ENCODE measurements around the gene SUCLA2. TPM values are rescaled to one million over a fixed set of nuclear protein-coding genes. Genes with fewer than 3 reads are reported as not detected.

SUCLA2 gene
- total RNA-seq = 38.7 and 41.6 TPM in 2 replicates
- long read RNA-seq, transcript SUCLA2-218 (11 exons, 2,321 nt) = minor isoform, 10 of 663 reads
- long read RNA-seq, transcript SUCLA2-219 (11 exons, 2,111 nt) = major isoform, 593 of 663 reads
- long read RNA-seq, transcript SUCLA2-206 (4 exons, 1,445 nt) = minor isoform, 10 of 663 reads
- long read RNA-seq, partial matches to known transcripts = 14 of 663 reads
- long read RNA-seq, other reads (novel, unspliced or antisense) = 36 of 663 reads

GRCh38 chr13:48001114-48001881 is at the start of gene SUCLA2:
Gene SUCLA2, minus strand, starts transcription at chr13:48001273. Its CDS starts 4 bp downstream, at chr13:48001269.
- Mint-ChIP-seq H3K27ac (ENCODE audit: unreplicated experiment) (peak within 1 kb of the TSS; percentile 76), H3K4me1 (ENCODE audit: unreplicated experiment) (peaks cover 26% of the 10 kb centered on the region), H3K9me3 (ENCODE audit: unreplicated experiment) (no peaks in the 10 kb centered on the region), H3K27me3 (ENCODE audit: unreplicated experiment) (no peaks in the 10 kb centered on the region), H3K36me3 (ENCODE audit: unreplicated experiment) (peaks cover 3% of the 10 kb centered on the region), H3K4me3 (ENCODE audit: unreplicated experiment) (peak within 1 kb of the TSS; percentile 96)
- TF ChIP-seq, protein P1, sequence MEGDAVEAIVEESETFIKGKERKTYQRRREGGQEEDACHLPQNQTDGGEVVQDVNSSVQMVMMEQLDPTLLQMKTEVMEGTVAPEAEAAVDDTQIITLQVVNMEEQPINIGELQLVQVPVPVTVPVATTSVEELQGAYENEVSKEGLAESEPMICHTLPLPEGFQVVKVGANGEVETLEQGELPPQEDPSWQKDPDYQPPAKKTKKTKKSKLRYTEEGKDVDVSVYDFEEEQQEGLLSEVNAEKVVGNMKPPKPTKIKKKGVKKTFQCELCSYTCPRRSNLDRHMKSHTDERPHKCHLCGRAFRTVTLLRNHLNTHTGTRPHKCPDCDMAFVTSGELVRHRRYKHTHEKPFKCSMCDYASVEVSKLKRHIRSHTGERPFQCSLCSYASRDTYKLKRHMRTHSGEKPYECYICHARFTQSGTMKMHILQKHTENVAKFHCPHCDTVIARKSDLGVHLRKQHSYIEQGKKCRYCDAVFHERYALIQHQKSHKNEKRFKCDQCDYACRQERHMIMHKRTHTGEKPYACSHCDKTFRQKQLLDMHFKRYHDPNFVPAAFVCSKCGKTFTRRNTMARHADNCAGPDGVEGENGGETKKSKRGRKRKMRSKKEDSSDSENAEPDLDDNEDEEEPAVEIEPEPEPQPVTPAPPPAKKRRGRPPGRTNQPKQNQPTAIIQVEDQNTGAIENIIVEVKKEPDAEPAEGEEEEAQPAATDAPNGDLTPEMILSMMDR (IDR thresholded peaks at IDR 0.05) = no peak
- peak; percentile 97 for DNase-seq (ENCODE audit: extremely low spot score, unreplicated experiment)

DNA sequence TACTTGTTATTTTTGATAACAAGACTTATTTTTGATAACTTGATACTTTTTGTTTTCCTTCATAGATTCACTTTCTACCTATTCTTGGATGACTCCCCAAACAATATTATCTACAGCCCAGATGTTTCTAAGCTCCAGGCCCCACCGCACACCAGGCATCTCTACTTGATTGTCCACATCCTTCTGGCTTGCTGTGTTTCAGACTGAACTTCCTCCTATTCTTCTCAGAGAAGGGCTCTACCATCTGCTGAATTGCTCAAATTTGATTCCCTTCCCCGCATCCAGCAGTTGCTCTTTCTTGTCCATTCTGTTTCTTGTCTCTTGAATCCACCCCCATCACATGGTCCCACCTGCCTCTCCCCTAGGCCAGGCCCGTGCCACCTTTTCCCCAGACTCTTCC is 49.5 kb upstream of the SUCLA2 start:
- no peak for DNase-seq (ENCODE audit: extremely low spot score, unreplicated experiment)
- H3K4me1 Mint-ChIP-seq (ENCODE audit: unreplicated experiment) = no peaks in the 10 kb centered on the region
- H3K36me3 Mint-ChIP-seq (ENCODE audit: unreplicated experiment) = peaks cover 24% of the 10 kb centered on the region
- H3K27me3 Mint-ChIP-seq (ENCODE audit: unreplicated experiment) = no peaks in the 10 kb centered on the region
- H3K9me3 Mint-ChIP-seq (ENCODE audit: unreplicated experiment) = no peaks in the 10 kb centered on the region
- TF ChIP-seq, protein P1 (IDR thresholded peaks at IDR 0.05) = no peak
- no peak overlapping the region for H3K4me3 Mint-ChIP-seq (ENCODE audit: unreplicated experiment)
- H3K27ac Mint-ChIP-seq (ENCODE audit: unreplicated experiment) = no peak overlapping the region

GRCh38 chr13:48043789-48044503 is 42.9 kb upstream of the SUCLA2 start:
- Mint-ChIP-seq H3K4me1 (ENCODE audit: unreplicated experiment) (peaks cover 14% of the 10 kb centered on the region), H3K9me3 (ENCODE audit: unreplicated experiment) (no peaks in the 10 kb centered on the region), H3K4me3 (ENCODE audit: unreplicated experiment) (no peak overlapping the region), H3K27ac (ENCODE audit: unreplicated experiment) (peak overlapping the region; percentile 48), H3K36me3 (ENCODE audit: unreplicated experiment) (peaks cover 16% of the 10 kb centered on the region), H3K27me3 (ENCODE audit: unreplicated experiment) (no peaks in the 10 kb centered on the region)
- no peak for DNase-seq (ENCODE audit: extremely low spot score, unreplicated experiment)
- TF ChIP-seq, protein P1 (IDR thresholded peaks at IDR 0.05) = no peak

DNA sequence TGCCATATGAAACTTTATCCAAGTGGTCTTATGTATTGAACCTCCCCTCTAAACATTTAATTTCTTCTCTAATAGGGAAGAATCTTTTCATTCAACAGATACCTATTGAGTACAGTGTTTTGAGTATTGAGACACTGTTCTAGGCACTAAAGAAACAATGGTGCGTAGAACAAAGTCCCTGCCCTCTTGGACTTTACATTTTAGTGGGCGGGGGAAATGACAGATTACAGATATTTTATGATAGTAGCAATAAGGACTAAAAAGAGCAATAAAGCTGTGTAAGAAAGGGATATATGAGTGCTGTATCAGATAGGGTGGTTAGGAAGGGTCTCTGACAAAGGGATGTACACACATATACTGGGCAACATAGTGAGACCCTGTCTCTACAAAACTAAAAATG is 41.8 kb upstream of the SUCLA2 start:
- H3K27ac Mint-ChIP-seq (ENCODE audit: unreplicated experiment) = no peak overlapping the region
- TF ChIP-seq, protein P1 (IDR thresholded peaks at IDR 0.05) = no peak
- no peak for DNase-seq (ENCODE audit: extremely low spot score, unreplicated experiment)
- no peaks in the 10 kb centered on the region for H3K27me3 Mint-ChIP-seq (ENCODE audit: unreplicated experiment)
- H3K4me1 Mint-ChIP-seq (ENCODE audit: unreplicated experiment) = peaks cover 24% of the 10 kb centered on the region
- peaks cover 14% of the 10 kb centered on the region for H3K36me3 Mint-ChIP-seq (ENCODE audit: unreplicated experiment)
- no peak overlapping the region for H3K4me3 Mint-ChIP-seq (ENCODE audit: unreplicated experiment)
- no peaks in the 10 kb centered on the region for H3K9me3 Mint-ChIP-seq (ENCODE audit: unreplicated experiment)

DNA sequence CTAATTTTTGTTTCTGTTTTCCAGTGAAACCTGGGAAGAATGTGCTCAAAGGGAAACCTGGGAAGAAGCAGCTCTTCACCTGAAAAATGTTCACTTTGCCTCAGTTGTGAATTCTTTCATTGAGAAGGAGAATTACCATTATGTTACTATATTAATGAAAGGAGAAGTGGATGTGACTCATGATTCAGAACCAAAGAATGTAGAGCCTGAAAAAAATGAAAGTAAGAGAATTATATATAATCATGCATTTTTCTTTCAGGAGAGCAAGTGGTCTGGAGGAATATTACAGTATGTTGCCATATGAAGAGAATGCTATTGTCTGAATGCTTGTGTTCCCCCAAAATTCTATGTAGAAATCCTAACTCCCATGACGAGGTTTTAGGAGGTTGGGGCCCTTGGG is 39.8 kb upstream of the SUCLA2 start:
- TF ChIP-seq, protein P1 (IDR thresholded peaks at IDR 0.05) = no peak
- Mint-ChIP-seq H3K9me3 (ENCODE audit: unreplicated experiment) (no peaks in the 10 kb centered on the region), H3K4me3 (ENCODE audit: unreplicated experiment) (no peak overlapping the region), H3K4me1 (ENCODE audit: unreplicated experiment) (peaks cover 37% of the 10 kb centered on the region), H3K27ac (ENCODE audit: unreplicated experiment) (no peak overlapping the region), H3K27me3 (ENCODE audit: unreplicated experiment) (no peaks in the 10 kb centered on the region), H3K36me3 (ENCODE audit: unreplicated experiment) (peaks cover 11% of the 10 kb centered on the region)
- DNase-seq (ENCODE audit: extremely low spot score, unreplicated experiment) = no peak
